HCT116 (cell line): ENCODE results near the gene PPP2R5C.

Experiments
- ATF3 ChIP-seq: IDR thresholded peaks from 2 replicates; pipeline ENCODE4 v1.6.1; 2012
- CTCF ChIP-seq, 3 experiments: fragments of 200-600 bp in 1 of 3; sonication (generic) in 1 of 3; IDR thresholded peaks in 2 of 3; conservative IDR thresholded peaks in 1 of 3; 2 replicates each; pipeline ENCODE4 v1.5.1; 2012 to 2017; ENCODE audit warnings: low read depth in 2 of 3, low read length in 2 of 3, antibody characterized with exemption in 1 of 3, borderline replicate concordance in 1 of 3, control low read depth in 1 of 3, mild to moderate bottlenecking in 1 of 3, mixed read lengths in 1 of 3, mixed run types in 1 of 3, moderate library complexity in 1 of 3; ENCODE audit not compliant: insufficient read depth in 1 of 3
- EZH2 ChIP-seq: fragments of 200-600 bp; sonication (generic); IDR thresholded peaks from 2 replicates; pipeline ENCODE4 v1.6.1; 2017; ENCODE audit warnings: antibody characterized with exemption, mixed run types
- MAX ChIP-seq: IDR thresholded peaks from 2 replicates; pipeline ENCODE4 v1.6.1; 2012
- REST ChIP-seq: IDR thresholded peaks from 2 replicates; pipeline ENCODE4 v1.6.1; 2012; ENCODE audit warnings: low read depth
- ZNF274 ChIP-seq: fragments of 200-500 bp; sonication (Bioruptor generic); IDR thresholded peaks from 2 replicates; pipeline ENCODE4 v1.6.1; 2014; ENCODE audit warnings: mild to moderate bottlenecking, low read depth, low read length, inconsistent platforms

- TF ChIP-seq CTCF (IDR thresholded peaks at IDR 0.05 in 2 of 3, conservative IDR thresholded peaks at IDR 0.05 in 1 of 3; ENCODE audit: borderline replicate concordance in 1 of 3, insufficient read depth in 1 of 3, low read depth in 2 of 3, low read length in 2 of 3) = no peak
- TF ChIP-seq ATF3 = no peak
- TF ChIP-seq REST = no peak
- TF ChIP-seq ZNF274 = no peak
- no peak for TF ChIP-seq MAX
- TF ChIP-seq EZH2 = no peak
These were observed 81.5 kb downstream of the PPP2R5C start for GRCh38 chr14:101843038-101843437.
